Left ventricle myocardium inferior (tissue), 1 donor: ENCODE measurements around the gene RBBP8NL. TPM values are rescaled to one million over a fixed set of nuclear protein-coding genes. Genes with fewer than 3 reads are reported as not detected.

Experiments used
- DNase-seq: peaks from one replicate; pipeline ENCODE4 v3.0.0-alpha.2; 2020
- H3K27ac ChIP-seq: fragments of 200-600 bp; replicated peaks from 2 replicates; pipeline ENCODE4 v1.8.0; 2021
- H3K27me3 ChIP-seq: fragments of 200-600 bp; 2 replicates; pipeline ENCODE4 v1.8.0; 2021; ENCODE audit warnings: low read depth
- H3K36me3 ChIP-seq: fragments of 200-600 bp; 2 replicates; pipeline ENCODE4 v1.8.0; 2021
- H3K4me1 ChIP-seq: fragments of 200-600 bp; 2 replicates; pipeline ENCODE4 v1.8.0; 2021
- H3K4me3 ChIP-seq: fragments of 200-600 bp; 2 replicates; pipeline ENCODE4 v1.8.0; 2021; ENCODE audit warnings: mild to moderate bottlenecking, moderate library complexity
- H3K9me3 ChIP-seq: fragments of 200-600 bp; replicated peaks from 2 replicates; pipeline ENCODE4 v1.8.0; 2021
- CTCF ChIP-seq: fragments of 200-600 bp; IDR thresholded peaks from 2 replicates; pipeline ENCODE4 v1.8.0; 2021; ENCODE audit warnings: antibody characterized with exemption, mild to moderate bottlenecking, borderline replicate concordance
- intact Hi-C: fragments of 100-400 bp; cut with micrococcal nuclease; formaldehyde crosslinking; loops from one replicate; pipeline ENCODE4 v1.11.0; 2022
- total RNA-seq: library from RNA; stranded (reverse); fragmentation: NEBNext Ultra II Directional; extraction: Animal tissue kit (Norgen Biotek cat#: 25700); gene quantifications from one replicate; pipeline ENCODE4 v1.2.1, GENCODE V29; 2021
- donor health status: DM: no; HTN: yes; CAD: no; lungs with severe emphysema.

The RBBP8NL gene
- total RNA-seq, 1 donor from 2014 or later: not detected

GRCh38 chr20:62425281-62426058, 1.9 kb downstream of the RBBP8NL start:
- intact Hi-C loops: no loop called here
- no peak for DNase-seq
- no peak overlapping the region for H3K4me3 ChIP-seq
- no peaks in the 10 kb centered on the region for H3K4me1 ChIP-seq
- TF ChIP-seq CTCF: no peak
- no peak overlapping the region for H3K27ac ChIP-seq
- H3K27me3 ChIP-seq: peaks cover 62% of the 10 kb centered on the region
- no peaks in the 10 kb centered on the region for H3K9me3 ChIP-seq
- H3K36me3 ChIP-seq: no peaks in the 10 kb centered on the region

GRCh38 chr20:62424249-62425107, 2.9 kb downstream of the RBBP8NL start:
- H3K4me1 ChIP-seq: no peaks in the 10 kb centered on the region
- no peak overlapping the region for H3K4me3 ChIP-seq
- no peak for DNase-seq
- H3K27ac ChIP-seq: no peak overlapping the region
- peaks cover 56% of the 10 kb centered on the region for H3K27me3 ChIP-seq
- intact Hi-C loops: no loop called here
- no peaks in the 10 kb centered on the region for H3K36me3 ChIP-seq
- no peak for TF ChIP-seq CTCF
- H3K9me3 ChIP-seq: no peaks in the 10 kb centered on the region

GRCh38 chr20:62423326-62423706, 4.0 kb downstream of the RBBP8NL start:
- no peak for TF ChIP-seq CTCF
- Histone ChIP-seq H3K4me1 (no peaks in the 10 kb centered on the region), H3K9me3 (no peaks in the 10 kb centered on the region), H3K4me3 (no peak overlapping the region), H3K36me3 (no peaks in the 10 kb centered on the region), H3K27ac (no peak overlapping the region), H3K27me3 (peaks cover 60% of the 10 kb centered on the region)
- DNase-seq: no peak
- intact Hi-C loops: no loop called here

GRCh38 chr20:62422636-62423325, 4.6 kb downstream of the RBBP8NL start:
- peaks cover 57% of the 10 kb centered on the region for H3K27me3 ChIP-seq
- no peaks in the 10 kb centered on the region for H3K9me3 ChIP-seq
- no peaks in the 10 kb centered on the region for H3K4me1 ChIP-seq
- no peak overlapping the region for H3K4me3 ChIP-seq
- H3K27ac ChIP-seq: no peak overlapping the region
- H3K36me3 ChIP-seq: no peaks in the 10 kb centered on the region
- intact Hi-C loops: no loop called here
- no peak for DNase-seq
- no peak for TF ChIP-seq CTCF

GRCh38 chr20:62421716-62421990, 5.7 kb downstream of the RBBP8NL start:
- no peak for DNase-seq
- peaks cover 55% of the 10 kb centered on the region for H3K27me3 ChIP-seq
- no peaks in the 10 kb centered on the region for H3K9me3 ChIP-seq
- H3K4me1 ChIP-seq: no peaks in the 10 kb centered on the region
- intact Hi-C loops: no loop called here
- TF ChIP-seq CTCF: no peak
- no peak overlapping the region for H3K4me3 ChIP-seq
- no peak overlapping the region for H3K27ac ChIP-seq
- no peaks in the 10 kb centered on the region for H3K36me3 ChIP-seq
